ENCODE results near the gene NAP1L4.

- no peak for TF ChIP-seq CTCF (IDR thresholded peaks at IDR 0.05; ENCODE audit: low read length)
- TF ChIP-seq EZH2 (IDR thresholded peaks at IDR 0.05; ENCODE audit: borderline replicate concordance, low read length): no peak
These were observed 28.4 kb downstream of the NAP1L4 start for GRCh38 chr11:2963761-2964160.

All from OCI-LY1 (cell line).